DLD1 (cell line): Measurements from ENCODE around the gene OR10T2.
"Not testable (repeated sequence)": the region's sequence is repeated elsewhere in the genome, so short reads cannot be mapped to it uniquely, and the experiment has no call there.

ENCODE experiments used
- in situ Hi-C: cut with HindIII; loops from 2 replicates; pipeline ENCODE4 v1.10.0; 2017; ENCODE audit warnings: low sequenced_read_pairs

OR10T2 gene, protein sequence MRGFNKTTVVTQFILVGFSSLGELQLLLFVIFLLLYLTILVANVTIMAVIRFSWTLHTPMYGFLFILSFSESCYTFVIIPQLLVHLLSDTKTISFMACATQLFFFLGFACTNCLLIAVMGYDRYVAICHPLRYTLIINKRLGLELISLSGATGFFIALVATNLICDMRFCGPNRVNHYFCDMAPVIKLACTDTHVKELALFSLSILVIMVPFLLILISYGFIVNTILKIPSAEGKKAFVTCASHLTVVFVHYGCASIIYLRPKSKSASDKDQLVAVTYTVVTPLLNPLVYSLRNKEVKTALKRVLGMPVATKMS

DNA sequence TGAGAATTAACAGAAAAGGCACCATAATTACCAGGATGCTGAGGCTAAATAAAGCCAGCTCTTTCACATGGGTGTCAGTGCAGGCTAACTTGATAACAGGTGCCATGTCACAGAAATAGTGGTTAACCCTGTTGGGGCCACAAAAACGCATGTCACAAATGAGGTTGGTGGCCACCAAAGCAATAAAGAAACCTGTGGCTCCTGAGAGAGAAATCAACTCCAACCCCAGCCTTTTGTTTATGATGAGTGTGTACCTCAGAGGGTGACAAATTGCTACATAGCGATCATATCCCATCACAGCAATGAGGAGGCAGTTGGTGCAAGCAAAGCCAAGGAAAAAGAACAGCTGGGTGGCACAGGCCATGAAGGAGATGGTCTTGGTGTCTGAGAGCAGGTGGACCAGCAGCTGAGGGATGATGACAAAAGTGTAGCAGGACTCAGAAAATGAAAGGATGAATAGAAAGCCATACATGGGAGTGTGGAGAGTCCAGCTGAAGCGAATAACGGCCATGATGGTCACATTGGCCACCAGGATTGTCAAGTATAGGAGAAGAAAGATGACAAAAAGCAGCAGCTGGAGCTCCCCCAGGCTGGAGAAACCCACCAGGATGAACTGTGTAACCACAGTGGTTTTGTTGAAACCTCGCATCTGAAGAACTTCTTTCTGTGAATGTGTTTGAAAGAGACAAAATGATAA lies at the start of gene OR10T2:
TSS of gene OR10T2 (minus strand) at position 649 of the 697 bp plus-strand sequence. CDS start at position 649, 0 bp downstream.
- in situ Hi-C loops: no loop called here

DNA sequence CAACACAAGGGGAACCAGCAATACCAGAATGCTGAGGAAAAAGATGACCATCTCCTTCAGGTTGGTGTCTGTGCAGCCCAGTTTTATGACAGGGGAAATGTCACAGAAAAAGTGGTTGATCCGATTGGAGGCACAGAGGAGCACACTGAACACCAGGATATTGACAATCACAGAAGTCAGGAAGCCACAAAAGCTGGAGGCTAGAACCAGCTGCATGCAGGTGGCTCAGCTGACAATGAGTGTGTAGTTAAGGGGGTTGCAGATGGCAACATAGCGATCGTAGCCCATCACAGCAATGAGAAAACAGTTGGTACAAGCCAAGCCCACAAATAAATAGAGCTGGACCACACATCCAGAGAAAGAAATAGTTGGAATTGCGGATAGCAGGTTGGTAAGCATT lies 46.1 kb upstream of the OR10T2 start:
- in situ Hi-C loops: no loop called here

DNA sequence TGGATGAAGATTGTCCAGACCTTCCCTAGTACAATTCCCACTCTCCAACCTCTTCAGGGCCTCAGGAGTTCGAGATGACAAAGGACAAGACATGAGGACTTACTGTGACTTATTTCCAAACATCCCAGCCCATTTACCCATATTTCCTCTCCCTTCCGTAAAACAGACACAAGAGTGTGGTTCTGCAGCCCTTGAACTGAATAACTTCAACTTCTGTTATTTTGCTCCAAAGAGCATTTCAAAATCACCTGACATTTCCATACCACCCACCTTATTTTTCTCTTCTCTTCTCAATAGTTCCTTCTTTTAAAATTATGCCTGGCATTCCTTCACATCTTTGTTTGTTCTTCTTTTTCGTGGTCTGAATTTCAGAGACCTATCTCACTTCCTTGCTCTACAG lies 35.5 kb upstream of the OR10T2 start:
- in situ Hi-C loops: no loop called here

DNA sequence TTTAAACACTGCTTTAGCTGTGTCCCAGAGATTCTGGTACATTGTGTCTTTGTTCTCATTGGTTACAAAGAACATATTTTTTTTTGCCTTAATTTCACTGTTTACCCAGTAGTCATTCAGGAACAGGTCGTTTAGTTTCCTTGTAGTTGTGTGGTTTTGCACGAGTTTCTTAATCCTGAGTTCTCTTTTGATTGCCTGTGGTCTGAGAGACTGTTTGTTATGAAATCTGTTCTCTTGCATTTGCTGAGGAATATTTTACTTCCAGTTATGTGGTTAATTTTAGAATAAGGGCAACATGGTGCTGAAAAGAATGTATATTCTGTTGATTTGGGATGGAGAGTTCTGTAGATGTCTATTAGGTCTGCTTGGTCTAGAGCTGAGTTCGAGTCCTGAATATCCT lies 30.9 kb upstream of the OR10T2 start:
- in situ Hi-C loops: not testable (repeated sequence)

DNA sequence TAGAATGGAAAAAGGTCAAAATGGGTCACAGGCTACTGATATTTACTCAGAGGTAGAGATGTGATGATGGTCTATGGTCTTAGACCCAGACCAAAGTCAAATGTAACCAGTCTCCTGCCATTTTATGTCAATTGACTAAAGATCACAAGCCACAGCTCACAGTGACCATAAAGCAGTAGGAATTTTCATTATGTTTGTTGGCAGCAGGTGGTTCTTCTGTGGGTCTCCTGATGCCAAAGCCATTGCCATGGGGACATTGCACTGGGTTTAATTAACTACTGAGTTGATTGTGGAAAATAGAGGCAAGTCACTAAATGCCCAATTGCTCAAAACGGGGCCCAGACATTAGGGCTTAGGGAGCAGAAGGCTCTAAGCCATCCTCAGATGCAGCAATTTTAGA lies 26.9 kb upstream of the OR10T2 start, which contains the start of gene OR10K2:
TSS of gene OR10K2 (minus strand) at position 101 of the 400 bp plus-strand sequence. CDS start 5,371 bp downstream, outside the sequence.
- in situ Hi-C loops: no loop called here

DNA sequence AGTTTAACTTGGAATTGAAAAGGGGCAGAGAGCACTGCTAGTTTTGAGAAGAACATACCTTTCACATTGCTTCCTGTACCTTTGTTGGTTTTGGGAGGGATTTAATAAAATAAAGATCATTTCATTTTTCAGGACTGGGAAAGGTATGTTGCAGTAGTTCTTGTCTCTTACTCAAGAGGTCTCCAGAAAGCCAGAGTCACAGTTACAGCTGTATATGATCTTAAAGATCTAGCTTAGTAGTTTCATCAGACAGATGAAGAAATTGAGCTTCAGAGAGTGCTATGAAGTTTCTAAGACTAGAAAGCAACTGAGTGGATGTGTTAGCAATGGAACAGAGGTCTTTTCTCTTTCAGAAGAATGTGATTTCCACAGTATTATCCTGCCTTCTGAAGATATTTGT lies 25.8 kb upstream of the OR10T2 start:
- in situ Hi-C loops: no loop called here

DNA sequence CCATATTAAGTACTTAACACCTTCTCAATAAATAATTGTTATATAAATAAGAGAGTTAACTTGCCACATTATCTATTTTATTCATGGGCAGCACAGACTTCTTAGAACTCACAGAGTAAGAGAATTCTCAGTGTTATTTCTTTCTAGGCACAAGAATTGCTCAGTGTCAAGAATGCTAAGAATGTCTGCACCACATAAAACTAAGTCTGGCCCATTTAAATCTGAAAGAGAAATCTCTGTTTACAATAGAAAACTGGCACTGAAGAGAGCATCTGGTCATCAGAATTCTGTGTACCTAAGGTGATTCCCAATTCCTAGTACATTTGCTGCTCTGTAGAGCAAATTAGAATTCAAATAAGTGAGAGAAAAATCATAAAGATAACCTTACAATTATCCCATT lies 22.9 kb upstream of the OR10T2 start:
- in situ Hi-C loops: loop anchor here (5.0 kb wide), 1 partner anchor 90 kb away; the partner anchor contains the start of gene CD1B

DNA sequence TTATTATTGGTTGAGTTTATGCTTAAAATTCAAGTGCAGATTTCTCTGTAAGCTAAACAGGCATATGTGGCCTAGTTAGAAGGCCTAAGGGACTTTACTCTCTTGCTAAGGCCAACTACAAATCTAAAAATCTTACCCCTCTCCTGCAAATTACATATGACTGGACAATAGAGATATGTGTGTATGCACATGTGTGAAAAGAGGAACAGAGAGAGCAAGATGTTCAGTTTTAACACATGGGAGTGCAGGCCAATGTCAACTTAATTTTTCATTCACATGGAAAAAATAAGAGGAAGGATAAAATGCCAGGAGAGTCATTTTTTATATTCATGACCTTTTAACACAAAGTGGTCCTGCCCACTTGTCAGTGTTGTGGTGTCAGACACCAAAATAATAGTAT lies 18.3 kb upstream of the OR10T2 start:
- in situ Hi-C loops: no loop called here

DNA sequence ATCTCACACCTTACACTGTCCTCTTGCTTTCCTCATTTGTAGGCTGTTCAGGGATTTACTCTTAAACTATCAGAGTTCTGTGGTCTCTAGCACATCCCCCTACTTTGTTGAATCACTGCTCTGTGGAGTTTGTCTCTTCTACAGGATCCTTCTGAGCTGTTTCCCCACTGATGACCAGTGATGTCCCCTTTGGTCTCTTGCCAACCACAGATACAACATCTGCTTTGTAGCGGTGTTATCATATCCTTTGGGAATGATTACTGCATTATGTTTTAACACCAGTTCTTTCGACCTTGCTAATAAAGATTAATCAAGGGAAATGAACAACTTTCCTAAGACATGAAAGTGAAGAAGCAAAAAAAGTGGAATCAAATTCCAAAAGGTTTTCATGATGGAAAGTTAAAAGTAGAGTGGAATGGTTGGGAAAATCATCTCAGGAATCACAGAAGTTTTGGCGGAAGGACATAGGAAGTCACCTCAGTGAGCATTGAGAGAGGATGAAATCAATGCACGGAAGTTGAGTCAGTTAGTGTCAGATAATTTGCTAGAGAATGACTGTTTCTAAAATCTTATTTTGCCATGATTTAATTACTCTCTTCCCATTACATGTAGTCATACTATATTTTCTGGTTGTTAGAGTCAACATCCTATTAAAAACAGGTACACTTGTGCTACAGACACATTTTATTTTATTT lies 15.5 kb upstream of the OR10T2 start:
- in situ Hi-C loops: no loop called here

DNA sequence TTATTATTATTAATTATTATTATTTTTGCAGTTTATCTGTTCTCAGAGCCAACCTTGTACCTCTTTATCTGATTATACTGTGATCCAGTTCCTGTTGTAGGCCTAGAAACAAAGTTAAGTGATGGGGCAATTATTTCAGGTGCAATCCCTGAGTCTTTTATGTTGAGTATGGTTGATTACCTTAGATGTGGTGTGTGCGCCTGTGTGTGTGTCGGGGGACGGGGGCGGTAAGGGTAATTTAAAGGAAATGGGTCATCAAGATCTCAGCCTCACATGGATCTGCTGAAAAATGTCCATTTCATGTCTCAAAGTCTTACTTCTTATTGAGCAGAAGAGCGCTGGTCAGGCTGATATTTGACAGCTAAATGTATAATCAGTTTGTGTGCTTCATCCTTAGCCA lies 7.8 kb upstream of the OR10T2 start:
- in situ Hi-C loops: no loop called here

DNA sequence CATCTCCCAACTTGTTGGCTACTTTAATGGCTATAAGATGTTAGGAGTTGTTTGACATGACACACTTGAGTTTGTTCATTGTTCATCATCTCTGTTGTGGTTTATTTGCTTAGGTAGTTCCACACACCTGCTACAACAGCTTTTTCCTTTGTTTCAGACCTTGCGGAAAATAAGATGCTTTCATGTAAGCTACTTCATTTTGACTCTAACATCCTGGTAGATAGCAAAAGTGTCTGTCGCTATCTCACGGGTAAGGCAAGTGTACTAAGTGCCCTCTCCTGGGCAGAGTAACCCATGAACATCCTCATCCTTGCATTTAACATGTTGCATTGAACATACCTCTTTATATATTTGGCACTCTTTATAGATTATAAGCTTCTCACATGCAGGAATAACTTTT lies 1.6 kb upstream of the OR10T2 start:
- in situ Hi-C loops: no loop called here

DNA sequence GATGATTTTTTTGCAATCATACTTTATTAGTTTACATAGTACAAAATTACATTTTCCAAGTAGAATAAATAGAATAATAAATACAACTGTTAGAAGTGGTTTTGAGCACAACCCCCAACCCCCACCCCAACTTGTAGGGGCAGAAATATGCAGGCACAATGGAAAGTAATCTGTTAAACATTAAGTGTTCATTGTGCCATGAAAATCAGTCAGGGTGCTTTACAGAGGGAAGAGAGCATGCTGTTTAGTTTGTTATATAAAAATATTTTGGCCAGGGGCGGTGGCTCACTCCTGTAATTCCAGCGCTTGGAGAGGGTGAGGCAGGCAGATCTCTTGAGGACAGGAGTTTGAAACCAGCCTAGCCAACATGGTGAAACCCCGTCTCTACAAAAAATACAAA lies 2.6 kb downstream of the OR10T2 start:
- in situ Hi-C loops: no loop called here

DNA sequence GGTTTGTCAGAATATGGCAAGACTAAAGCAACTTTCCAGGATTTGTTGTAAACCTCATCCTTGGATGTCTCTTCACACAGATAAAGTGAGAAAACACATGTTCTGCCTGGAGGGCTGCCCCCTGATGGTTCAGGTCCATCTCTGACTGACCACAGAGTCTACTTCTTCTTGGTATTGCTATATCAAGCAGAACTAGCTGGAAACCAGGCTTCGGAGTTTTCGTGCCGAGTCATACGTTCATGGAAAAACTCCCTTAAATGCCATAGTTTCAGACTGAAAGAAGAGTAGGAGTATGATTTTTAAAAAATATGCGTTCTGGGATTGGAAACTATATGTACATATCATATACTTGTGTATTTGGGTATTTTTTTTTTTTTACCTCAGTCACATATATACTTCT lies 5.8 kb downstream of the OR10T2 start:
- in situ Hi-C loops: no loop called here

DNA sequence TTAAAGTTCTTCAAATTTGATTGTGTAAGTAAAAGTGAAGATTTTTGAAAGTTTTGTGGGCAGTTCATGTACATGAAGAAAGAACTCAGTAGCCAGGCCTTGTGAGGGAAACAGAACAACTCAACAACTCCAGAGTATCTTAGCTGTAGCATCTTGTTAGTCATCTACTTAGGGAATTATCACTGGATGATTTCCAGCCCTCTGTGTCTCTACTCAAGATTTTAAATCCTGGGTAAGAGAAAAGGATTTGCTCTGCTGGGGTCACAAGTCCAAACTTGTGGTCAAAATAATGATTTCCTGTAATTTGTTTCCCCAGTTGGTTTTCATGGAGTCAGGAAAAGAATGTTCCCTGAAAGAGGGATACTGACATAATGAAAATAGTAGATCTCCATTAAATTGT lies 8.2 kb downstream of the OR10T2 start:
- in situ Hi-C loops: no loop called here

DNA sequence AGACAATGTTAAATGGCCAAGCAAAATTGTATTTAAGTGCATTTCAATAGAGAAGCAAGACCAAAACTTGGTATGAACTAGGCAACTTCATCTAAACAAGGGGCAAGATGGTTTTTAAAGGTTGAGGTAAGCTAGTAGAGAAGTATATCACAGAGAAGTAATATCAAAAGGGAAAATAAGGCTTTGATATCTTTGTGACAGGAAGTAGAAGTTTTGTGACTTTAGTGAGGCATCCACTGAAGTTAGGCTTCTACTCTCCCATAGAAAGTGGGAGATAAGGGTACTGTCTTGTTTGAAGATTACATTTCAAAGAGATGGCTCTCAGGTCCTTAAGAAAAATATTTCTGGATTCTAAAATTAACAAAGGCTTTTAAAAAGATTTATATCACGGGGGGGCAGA lies 8.9 kb downstream of the OR10T2 start:
- in situ Hi-C loops: no loop called here

DNA sequence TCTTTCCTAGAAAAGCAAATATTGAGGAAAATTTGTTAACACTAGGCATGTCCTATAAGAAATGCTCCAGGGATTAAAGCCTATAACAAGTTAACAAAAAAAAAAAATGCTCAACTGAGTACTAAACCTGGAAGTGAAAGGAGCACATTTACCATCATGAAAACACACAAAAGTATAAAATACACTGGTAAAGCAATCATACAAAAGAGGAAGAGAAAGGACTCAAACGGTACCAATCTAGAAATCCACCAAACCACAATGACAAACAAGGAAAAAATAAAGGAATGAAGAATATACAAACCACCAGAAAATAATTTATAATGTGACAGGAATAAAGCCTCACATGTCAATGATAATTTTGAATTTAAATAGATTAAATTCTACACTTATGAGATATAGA lies 24.4 kb downstream of the OR10T2 start:
- in situ Hi-C loops: no loop called here

DNA sequence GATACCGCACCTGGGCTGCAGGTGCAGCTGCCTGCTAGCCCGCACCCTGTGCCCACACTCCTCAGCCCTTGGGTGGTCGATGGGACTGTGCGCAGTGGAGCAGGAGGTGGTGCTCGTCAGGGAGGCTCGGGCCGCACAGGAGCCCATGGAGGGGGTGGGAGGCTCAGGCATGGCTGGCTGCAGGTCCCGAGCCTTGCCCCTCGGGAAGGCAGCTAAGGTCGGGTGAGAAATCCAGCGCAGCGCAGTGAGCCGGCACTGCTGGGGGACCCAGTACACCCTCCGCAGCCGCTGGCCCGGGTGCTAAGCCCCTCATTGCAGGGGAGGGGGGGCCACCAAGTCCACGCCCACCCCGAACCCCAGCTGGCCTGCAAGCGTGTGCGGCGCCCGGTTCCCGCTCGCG lies 25.2 kb downstream of the OR10T2 start:
- in situ Hi-C loops: not testable (repeated sequence)

DNA sequence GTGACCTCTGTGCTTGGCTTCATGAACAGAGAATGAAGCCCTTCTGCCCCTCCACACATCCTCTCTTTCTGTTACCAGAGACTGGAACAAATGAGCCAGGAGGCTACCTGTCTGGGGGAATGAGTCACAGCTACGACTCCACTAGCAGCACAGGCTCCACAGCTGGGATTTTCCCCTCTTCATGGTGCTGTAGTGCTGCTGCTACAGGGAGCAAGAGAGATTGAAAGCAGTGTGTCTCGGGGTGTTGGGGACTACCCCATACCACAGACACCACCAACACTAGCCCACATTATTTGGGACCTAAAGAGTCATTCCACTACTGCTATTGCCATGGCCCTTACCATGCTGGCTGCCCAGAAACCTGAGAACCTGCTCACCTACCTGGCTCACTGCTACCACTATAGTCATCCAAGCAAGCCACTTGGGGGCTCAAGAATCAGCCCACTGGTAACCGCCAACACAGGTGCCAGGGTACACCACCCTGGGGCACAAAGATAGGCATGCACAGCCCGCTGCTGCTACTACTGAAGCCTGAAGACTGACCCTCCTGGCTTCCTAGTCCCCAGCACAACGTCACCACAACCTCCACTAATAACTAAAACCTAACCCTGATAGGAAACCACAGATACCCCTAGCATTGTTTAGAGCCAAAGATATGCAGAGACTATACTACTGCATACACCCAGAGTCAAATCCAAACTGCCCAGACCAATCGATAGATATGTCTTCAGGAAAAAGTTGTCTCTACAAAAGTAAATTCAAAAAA lies 27.9 kb downstream of the OR10T2 start:
- in situ Hi-C loops: no loop called here

DNA sequence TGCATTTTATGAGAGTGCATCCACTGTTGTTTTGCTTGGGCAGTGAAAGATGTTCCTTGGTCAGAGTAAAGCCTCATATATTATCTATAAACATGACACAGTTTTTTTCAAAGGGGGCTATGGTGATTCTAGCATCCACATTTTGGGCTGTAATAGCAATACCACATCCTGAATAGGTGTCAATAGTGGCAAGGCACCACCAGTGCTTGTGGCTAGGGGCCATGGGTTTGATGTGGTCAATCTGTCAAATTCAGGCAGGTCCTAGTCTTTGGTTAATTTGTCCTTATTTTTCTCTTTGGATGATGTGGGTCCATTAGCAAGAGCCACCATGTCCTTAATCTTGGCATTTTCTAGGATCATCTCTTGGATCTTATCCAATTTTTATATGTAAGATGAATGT lies 32.5 kb downstream of the OR10T2 start:
- in situ Hi-C loops: no loop called here

DNA sequence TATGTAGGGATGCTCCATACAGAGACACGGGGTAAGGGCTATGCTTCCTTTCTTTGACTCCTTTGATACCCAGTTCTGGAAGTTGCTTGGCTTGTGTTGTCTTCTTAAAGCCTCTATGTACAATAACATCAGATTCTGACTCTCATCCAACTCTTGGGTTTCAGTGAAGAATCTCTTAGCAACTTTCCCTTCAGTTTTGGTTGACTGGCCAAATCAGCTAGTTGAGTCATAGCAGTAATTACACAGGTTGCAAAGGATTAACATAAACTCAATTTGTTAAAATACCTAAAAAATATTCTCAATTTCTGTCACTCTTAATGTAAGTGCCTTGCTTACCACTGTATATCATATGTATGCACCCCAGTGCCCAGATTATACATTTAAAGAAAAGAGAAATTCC lies 36.3 kb downstream of the OR10T2 start:
- in situ Hi-C loops: no loop called here

DNA sequence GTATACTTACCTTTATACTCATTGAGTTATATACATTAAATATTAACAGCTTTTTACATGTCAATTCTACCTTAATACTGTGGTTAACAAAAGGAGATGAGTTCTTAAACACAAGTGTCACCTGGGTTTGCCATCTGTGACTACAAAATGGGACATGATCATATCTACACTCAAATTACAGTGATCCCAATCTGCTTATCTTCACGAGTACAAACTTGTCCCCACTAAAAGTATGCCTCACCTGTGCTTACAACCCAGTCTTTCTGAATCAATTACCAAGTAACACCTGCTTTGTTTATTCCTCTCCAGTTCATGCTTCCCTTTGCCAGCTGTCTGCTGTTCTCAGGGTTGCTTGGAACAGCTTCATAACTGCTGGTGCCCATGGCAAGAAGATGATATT lies 36.8 kb downstream of the OR10T2 start:
- in situ Hi-C loops: no loop called here
